GM19455 (cell line): ENCODE data around the gene ELAVL1.

Experiments used
- ATAC-seq: cut with Tn5 transposase; IDR thresholded peaks from one replicate; pipeline ENCODE4 v1.9.1; 2021; ENCODE audit not compliant: unreplicated experiment

Gene ELAVL1

DNA sequence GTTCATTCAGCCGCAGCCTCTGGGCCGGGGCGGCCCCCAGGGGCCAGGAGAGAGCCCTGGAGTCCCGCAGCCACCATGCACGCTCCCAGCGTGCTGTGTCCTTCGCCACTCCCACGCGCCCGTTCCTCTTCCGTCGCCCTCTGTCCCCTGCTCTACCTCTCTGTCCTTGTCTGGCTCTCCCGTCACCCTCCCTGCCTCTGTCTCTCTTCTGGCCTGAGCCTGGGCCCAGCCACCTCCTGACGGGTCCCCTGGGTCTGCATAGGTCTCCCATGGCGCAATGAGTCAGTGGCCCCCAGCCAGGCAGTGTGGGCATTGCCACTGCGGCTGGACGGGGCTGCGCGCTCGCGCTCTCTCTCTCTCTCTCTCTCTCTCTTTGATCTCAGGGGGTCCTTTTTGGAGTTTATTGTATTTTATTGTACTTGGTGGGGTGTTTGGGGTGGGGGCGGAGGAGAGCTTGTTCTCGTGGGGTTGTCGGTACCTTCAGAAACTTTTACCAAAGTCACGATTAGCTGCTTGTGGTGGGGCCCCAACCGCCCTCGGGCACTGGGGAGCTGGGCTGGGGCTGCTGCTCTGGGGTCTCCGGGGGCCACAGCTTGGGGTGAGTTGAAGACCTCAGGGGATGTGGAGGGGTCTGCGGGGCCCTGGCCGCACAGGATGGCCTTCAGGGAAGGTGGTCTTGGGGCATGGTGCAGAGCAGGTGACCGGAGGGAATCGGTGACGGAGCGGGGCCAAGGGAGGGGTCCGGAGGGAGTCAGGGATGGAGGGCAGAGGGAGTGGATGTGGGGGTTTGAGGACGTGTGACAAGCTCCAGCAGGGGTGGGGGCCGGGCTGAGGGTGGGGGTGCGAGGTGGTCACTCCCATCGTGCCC, 92.5 kb downstream of the ELAVL1 start:
- no peak for ATAC-seq

DNA sequence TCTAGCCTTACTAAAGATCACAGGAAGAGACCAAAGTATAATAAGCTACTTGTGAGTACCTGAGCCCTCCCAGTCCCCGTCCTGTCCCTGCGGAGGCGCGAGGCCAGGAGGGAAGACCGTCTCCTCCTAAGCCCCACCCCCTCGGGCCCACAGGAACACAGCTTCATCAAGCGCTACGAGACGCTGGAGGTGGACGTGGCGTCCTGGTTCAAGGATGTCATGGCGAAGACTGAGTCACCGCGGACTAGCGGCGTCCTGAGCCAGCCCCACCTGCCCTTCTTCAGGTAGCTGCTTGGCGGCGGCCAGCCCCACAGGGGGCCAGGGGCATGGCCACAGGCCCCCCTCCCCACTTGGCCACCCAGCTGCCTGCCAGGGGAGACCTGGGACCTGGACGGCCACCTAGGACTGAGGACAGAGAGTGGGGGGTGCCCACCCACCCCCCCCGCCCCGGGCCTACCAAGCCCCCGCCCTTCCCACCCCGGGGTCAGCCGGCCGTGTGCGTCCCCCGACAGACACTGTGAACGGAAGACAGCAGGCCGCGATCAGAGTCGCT, 93.2 kb downstream of the ELAVL1 start:
- ATAC-seq = no peak

DNA sequence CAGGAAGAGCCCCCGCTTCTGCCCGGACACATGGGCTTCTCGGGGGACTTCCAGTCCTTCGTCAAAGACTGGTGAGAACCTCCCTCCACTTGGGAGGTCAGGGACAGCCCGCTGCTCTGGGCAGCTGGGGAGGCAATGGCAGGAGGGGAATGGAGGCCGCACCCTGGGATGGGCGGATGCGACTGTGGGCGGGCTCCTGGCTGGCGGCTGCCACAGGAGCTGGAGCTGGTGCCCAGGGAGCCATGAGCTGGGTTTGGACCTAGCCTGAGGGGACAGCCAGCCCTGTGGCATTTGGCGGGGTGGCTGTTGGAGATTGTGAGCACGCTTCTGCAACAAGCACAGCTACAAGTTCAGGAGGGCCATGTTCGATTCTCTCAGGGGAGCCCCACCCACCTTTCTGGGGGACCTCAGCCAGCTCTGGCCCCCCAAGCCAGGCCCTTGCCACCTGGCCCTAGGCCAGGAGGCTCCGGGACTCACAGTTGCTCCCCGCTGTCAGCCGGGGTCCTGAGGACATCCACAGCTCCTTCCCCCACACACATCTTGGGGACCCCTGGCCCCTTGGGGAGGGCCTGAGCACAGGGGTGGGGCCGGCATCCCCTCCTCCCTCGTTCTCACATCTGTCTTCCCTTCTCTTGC, 93.8 kb downstream of the ELAVL1 start:
- ATAC-seq = no peak

DNA sequence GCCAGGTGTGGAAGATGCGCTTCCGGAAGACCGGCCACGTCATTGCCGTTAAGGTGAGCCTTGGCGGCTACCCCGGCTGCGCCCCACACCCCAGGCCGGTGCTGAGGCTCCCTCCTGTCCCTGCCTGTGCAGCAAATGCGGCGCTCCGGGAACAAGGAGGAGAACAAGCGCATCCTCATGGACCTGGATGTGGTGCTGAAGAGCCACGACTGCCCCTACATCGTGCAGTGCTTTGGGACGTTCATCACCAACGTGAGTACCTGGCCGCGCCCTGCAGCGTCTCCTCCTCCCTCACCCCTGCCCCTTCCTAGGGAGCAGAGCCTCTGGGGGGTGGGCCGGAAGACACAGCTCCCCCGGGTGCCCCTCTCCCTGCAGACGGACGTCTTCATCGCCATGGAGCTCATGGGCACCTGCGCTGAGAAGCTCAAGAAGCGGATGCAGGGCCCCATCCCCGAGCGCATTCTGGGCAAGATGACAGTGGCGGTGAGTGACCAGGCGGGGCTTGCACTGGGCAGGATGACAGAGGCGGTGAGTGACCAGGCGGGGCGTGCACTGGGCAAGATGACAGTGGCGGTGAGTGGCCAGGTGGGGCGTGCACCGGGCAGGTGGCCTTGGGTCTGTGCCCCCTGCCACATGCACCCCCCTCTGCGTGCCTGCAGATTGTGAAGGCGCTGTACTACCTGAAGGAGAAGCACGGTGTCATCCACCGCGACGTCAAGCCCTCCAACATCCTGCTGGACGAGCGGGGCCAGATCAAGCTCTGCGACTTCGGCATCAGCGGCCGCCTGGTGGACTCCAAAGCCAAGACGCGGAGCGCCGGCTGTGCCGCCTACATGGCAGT, 94.9 kb downstream of the ELAVL1 start:
- no peak for ATAC-seq

DNA sequence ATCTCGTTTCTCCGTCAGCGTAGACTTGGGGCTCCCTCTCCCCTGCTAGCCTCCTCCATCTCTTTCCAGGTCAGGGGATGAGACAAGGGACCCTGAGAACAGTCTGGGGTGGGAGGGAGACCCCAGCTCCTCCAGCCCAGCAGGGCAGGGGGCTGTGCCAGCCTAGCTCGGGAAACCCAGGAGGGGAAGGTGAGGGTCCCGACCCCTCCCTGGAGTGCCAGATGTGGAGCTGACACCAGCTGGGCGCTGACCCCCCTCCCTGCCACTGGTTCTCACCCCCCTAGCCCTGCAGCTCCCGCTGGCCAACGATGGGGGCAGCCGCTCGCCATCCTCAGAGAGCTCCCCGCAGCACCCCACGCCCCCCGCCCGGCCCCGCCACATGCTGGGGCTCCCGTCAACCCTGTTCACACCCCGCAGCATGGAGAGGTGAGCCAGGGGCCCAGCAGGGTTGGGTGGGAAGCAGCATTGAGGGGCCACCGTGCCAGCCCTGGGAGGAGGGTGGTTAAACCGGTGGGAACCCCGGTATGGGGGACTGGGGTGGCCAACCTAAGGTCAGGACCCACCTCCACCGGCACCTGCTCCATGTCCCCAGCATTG, 95.9 kb downstream of the ELAVL1 start:
- no peak for ATAC-seq

DNA sequence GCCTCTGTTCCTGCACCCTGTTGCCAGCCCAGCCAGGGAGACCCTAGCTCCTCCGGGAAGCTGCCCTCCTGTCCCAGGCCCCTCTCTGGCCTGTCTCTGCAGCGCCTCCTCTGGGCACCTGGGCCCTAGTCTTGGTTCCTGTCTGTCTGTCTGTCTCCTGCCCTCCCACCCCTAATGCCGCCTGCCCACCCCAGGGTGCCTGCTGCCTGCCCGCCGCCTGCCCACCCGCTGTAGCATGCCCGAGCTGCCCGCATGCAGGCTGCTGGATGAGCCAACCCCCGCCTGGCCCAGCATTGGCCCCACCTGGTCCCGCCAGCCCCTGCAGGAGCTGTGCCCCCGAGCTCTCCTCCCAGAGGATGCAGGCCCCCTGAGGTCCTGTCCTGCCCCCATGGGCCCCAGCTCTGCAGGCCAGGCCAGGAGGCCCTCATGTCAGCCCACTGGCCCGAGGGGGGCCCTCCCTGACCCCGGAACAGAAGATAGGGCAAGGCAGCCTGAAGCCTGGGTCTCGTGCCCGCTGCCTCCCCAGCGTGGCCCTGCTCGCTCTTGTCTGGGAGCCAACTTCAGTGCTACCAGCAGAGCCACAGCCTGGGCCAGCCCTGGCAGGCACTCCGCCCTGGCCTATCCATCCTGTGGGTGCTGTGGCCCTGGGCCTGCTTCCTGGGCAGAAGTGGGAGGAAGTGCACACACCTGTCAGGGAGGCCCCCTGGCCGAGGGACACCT, 96.5 kb downstream of the ELAVL1 start:
- ATAC-seq = no peak
